Esophagus muscularis mucosa (tissue), 4 donors: Measurements from ENCODE around the gene MSN. TPM values are rescaled to one million over a fixed set of nuclear protein-coding genes. Genes with fewer than 3 reads are reported as not detected.

Experiments used
- DNase-seq: peaks from one replicate; pipeline ENCODE4 v3.0.0-alpha.2; 2017; ENCODE audit errors: extremely low spot score
- H3K27ac ChIP-seq, 4 donors: fragments of 200-600 bp; sonication (generic); replicated peaks in 1 of 4; 1 replicate in 3 of 4; 2 replicates in 1 of 4; pipeline ENCODE4 v1.5.1; 2016 to 2019; ENCODE audit warnings: mild to moderate bottlenecking in 1 of 4
- H3K27me3 ChIP-seq, 4 donors: fragments of 200-600 bp; sonication (generic); one replicate each; pipeline versions ENCODE4 v1.5.1 to v1.6.0; 2016 to 2019
- H3K36me3 ChIP-seq, 4 donors: fragments of 200-600 bp; sonication (generic); one replicate each; pipeline ENCODE4 v1.5.1; 2016 to 2019
- H3K4me1 ChIP-seq, 4 donors: fragments of 200-600 bp; sonication (generic); one replicate each; pipeline ENCODE4 v1.5.1; 2016 to 2019
- H3K4me3 ChIP-seq, 4 donors: fragments of 200-600 bp; sonication (generic); 1 replicate in 2 of 4; 2 replicates in 2 of 4; pipeline ENCODE4 v1.5.1; 2016 to 2019; ENCODE audit warnings: mild to moderate bottlenecking in 4 of 4, moderate library complexity in 1 of 4
- H3K9me3 ChIP-seq, 4 donors: fragments of 200-600 bp; sonication (generic); 1 replicate in 3 of 4; 2 replicates in 1 of 4; pipeline ENCODE4 v1.5.1; 2016 to 2019
- CTCF ChIP-seq, 3 experiments: fragments of 200-600 bp in 2 of 3; fragments of 450-650 bp in 1 of 3; sonication (generic) in 2 of 3; IDR thresholded peaks; one replicate each; pipeline ENCODE4 v1.5.1; 2017 to 2019; ENCODE audit warnings: antibody characterized with exemption in 3 of 3, mild to moderate bottlenecking in 2 of 3, moderate library complexity in 1 of 3
- EP300 ChIP-seq: sonication (generic); formaldehyde crosslinking; IDR thresholded peaks from one replicate; pipeline ENCODE4 v1.6.1; 2017; ENCODE audit warnings: antibody characterized with exemption
- POLR2A ChIP-seq: fragments of 450-650 bp; IDR thresholded peaks from one replicate; pipeline ENCODE4 v1.6.1; 2017; ENCODE audit warnings: antibody characterized with exemption, moderate library complexity, mild to moderate bottlenecking, low read depth
- POLR2AphosphoS5 ChIP-seq, 2 donors: sonication (generic); formaldehyde crosslinking; IDR thresholded peaks; one replicate each; pipeline ENCODE4 v1.6.1; 2017; ENCODE audit warnings: antibody characterized with exemption in 2 of 2
- WGBS: methylation state at CpG from one replicate; pipeline ENCODE4 v1.1.5; 2018; 5-methylcytosine and 5-hydroxymethylcytosine counted together
- intact Hi-C: fragments of 100-400 bp; cut with DNase I; formaldehyde crosslinking; loops from one replicate; pipeline ENCODE4 v1.15.1; 2023
- total RNA-seq, 4 donors: library from RNA; depleted of rRNA; stranded (reverse); fragments of >200 nt; gene quantifications; one replicate each; pipeline versions ENCODE4 v1.1.0 to v1.2.1, GENCODE V29; 2016

The MSN gene
- total RNA-seq, 4 donors from 2014 or later, result 206 to 311 (median 290) TPM

GRCh38 chrX:65781845-65782244 lies 114.4 kb downstream of the MSN start:
- no peak for TF ChIP-seq EP300
- no peak for TF ChIP-seq POLR2AphosphoS5 (IDR thresholded peaks at IDR 0.05)
- TF ChIP-seq POLR2A, result no peak
- TF ChIP-seq CTCF (IDR thresholded peaks at IDR 0.05), result no peak
- WGBS, result 79% methylated on average over 2 of the region's 2 CpGs
- Histone ChIP-seq H3K9me3 (no peaks in the 10 kb centered on the region), H3K27me3 (no peaks in the 10 kb centered on the region), H3K4me1 (no peaks in the 10 kb centered on the region), H3K4me3 (no peak overlapping the region), H3K36me3 (no peaks in the 10 kb centered on the region), H3K27ac (no peak overlapping the region)
- intact Hi-C loops, result no loop called here
- DNase-seq, result no peak

GRCh38 chrX:65783746-65784145 lies 116.3 kb downstream of the MSN start:
- 50% methylated on average over 1 of the region's 1 CpG for WGBS
- Histone ChIP-seq H3K27me3 (no peaks in the 10 kb centered on the region), H3K36me3 (no peaks in the 10 kb centered on the region), H3K4me1 (no peaks in the 10 kb centered on the region), H3K4me3 (no peak overlapping the region), H3K9me3 (no peaks in the 10 kb centered on the region), H3K27ac (no peak overlapping the region)
- intact Hi-C loops, result no loop called here
- TF ChIP-seq POLR2AphosphoS5 (IDR thresholded peaks at IDR 0.05) (no peak), EP300 (no peak), POLR2A (no peak), CTCF (IDR thresholded peaks at IDR 0.05) (no peak)
- DNase-seq, result no peak

Other genes with a start within 250 kb of the MSN start
- gene LAS1L, start 132.9 kb upstream of the MSN start, total RNA-seq, result 10 to 100 TPM; 21.5 to 26.5 (median 22.8) TPM